Neutrophil (primary cell): ENCODE results near the gene GPR25.

ENCODE experiments used
- H3K27ac ChIP-seq: fragments of 200-600 bp; sonication (generic); 2 replicates; pipeline ENCODE4 v1.5.1; 2016; ENCODE audit warnings: mild to moderate bottlenecking, moderate library complexity
- H3K27me3 ChIP-seq: fragments of 200-600 bp; sonication (generic); 2 replicates; pipeline ENCODE4 v1.6.0; 2016; ENCODE audit warnings: mild to moderate bottlenecking
- H3K36me3 ChIP-seq: fragments of 200-600 bp; sonication (generic); 2 replicates; pipeline ENCODE4 v1.5.1; 2017
- H3K4me1 ChIP-seq, 2 experiments: fragments of 200-600 bp in 1 of 2; sonication (generic) in 1 of 2; 1 replicate in 1 of 2; 2 replicates in 1 of 2; pipeline versions ENCODE4 v1.5.1 to v1.6.1; 2013 to 2016; ENCODE audit warnings: low read depth in 1 of 2, low read length in 1 of 2, mild to moderate bottlenecking in 1 of 2, moderate library complexity in 1 of 2; ENCODE audit not compliant: control insufficient read depth in 1 of 2, insufficient read depth in 1 of 2
- H3K4me3 ChIP-seq, 2 experiments: fragments of 200-600 bp in 1 of 2; sonication (generic) in 1 of 2; 1 replicate in 1 of 2; 2 replicates in 1 of 2; pipeline ENCODE4 v1.5.1; 2013 to 2016; ENCODE audit warnings: low read depth in 1 of 2, low read length in 1 of 2, mild to moderate bottlenecking in 1 of 2, moderate library complexity in 1 of 2
- H3K9me3 ChIP-seq: fragments of 200-600 bp; sonication (generic); 2 replicates; pipeline ENCODE4 v1.5.1; 2016
- CTCF ChIP-seq: fragments of 200-600 bp; sonication (generic); IDR thresholded peaks from 2 replicates; pipeline ENCODE4 v1.5.1; 2016; ENCODE audit warnings: antibody characterized with exemption

Gene GPR25

GRCh38 chr1:200916152-200916551, 43.4 kb downstream of the GPR25 start:
- Histone ChIP-seq H3K4me1 (no peaks in the 10 kb centered on the region), H3K36me3 (peaks cover 5% of the 10 kb centered on the region), H3K4me3 (no peak overlapping the region), H3K9me3 (no peaks in the 10 kb centered on the region), H3K27me3 (no peaks in the 10 kb centered on the region), H3K27ac (no peak overlapping the region)
- no peak for TF ChIP-seq CTCF

- Histone ChIP-seq H3K27me3 (no peaks in the 10 kb centered on the region), H3K36me3 (no peaks in the 10 kb centered on the region), H3K4me3 (no peak overlapping the region), H3K27ac (no peak overlapping the region), H3K4me1 (no peaks in the 10 kb centered on the region), H3K9me3 (no peaks in the 10 kb centered on the region)
- TF ChIP-seq CTCF, result no peak
Measured at GRCh38 chr1:200916681-200917080, 43.9 kb downstream of the GPR25 start.

- H3K36me3 ChIP-seq, result no peaks in the 10 kb centered on the region
- no peak overlapping the region for H3K27ac ChIP-seq
- no peak for TF ChIP-seq CTCF
- H3K9me3 ChIP-seq, result no peaks in the 10 kb centered on the region
- H3K27me3 ChIP-seq, result no peaks in the 10 kb centered on the region
- H3K4me3 ChIP-seq, result no peak overlapping the region
- H3K4me1 ChIP-seq, result no peaks in the 10 kb centered on the region
Measured at GRCh38 chr1:200917291-200917817, 44.6 kb downstream of the GPR25 start.

- no peaks in the 10 kb centered on the region for H3K9me3 ChIP-seq
- H3K4me1 ChIP-seq, result no peaks in the 10 kb centered on the region
- no peak overlapping the region for H3K27ac ChIP-seq
- H3K27me3 ChIP-seq, result no peaks in the 10 kb centered on the region
- H3K36me3 ChIP-seq, result no peaks in the 10 kb centered on the region
- no peak overlapping the region for H3K4me3 ChIP-seq
- no peak for TF ChIP-seq CTCF
Measured at GRCh38 chr1:200918006-200918405, 45.2 kb downstream of the GPR25 start.

- no peaks in the 10 kb centered on the region for H3K27me3 ChIP-seq
- H3K4me3 ChIP-seq, result no peak overlapping the region
- H3K9me3 ChIP-seq, result no peaks in the 10 kb centered on the region
- no peak overlapping the region for H3K27ac ChIP-seq
- H3K36me3 ChIP-seq, result no peaks in the 10 kb centered on the region
- no peaks in the 10 kb centered on the region for H3K4me1 ChIP-seq
- TF ChIP-seq CTCF, result no peak
Measured at GRCh38 chr1:200919386-200919785, 46.6 kb downstream of the GPR25 start.
